Mesothelial cell of epicardium (in vitro differentiated cells): ENCODE data around the gene KRTAP9-6. TPM values are rescaled to one million over a fixed set of nuclear protein-coding genes. Genes with fewer than 3 reads are reported as not detected.

Source experiments
- DNase-seq, 2 experiments: peaks; one replicate each; pipeline ENCODE4 v3.0.0; 2021; ENCODE audit warnings: low spot score in 2 of 2; ENCODE audit not compliant: unreplicated experiment in 2 of 2
- H3K27ac Mint-ChIP-seq: 2 replicates; pipeline ENCODE4 v1.8.0; 2021; ENCODE audit warnings: mixed read lengths
- H3K27me3 Mint-ChIP-seq: 2 replicates; pipeline ENCODE4 v1.8.0; 2021; ENCODE audit warnings: low read depth, mixed read lengths
- H3K36me3 Mint-ChIP-seq: 2 replicates; pipeline ENCODE4 v1.8.0; 2021; ENCODE audit warnings: mixed read lengths
- H3K4me1 Mint-ChIP-seq: 2 replicates; pipeline ENCODE4 v1.8.0; 2021; ENCODE audit warnings: mixed read lengths
- H3K4me3 Mint-ChIP-seq: 2 replicates; pipeline ENCODE4 v1.8.0; 2021; ENCODE audit warnings: mild to moderate bottlenecking, moderate library complexity, mixed read lengths
- H3K9me3 Mint-ChIP-seq: 2 replicates; pipeline ENCODE4 v1.8.0; 2021; ENCODE audit warnings: mixed read lengths
- CTCF ChIP-seq: fragments of 200-600 bp; sonication (generic); IDR thresholded peaks from one replicate; pipeline ENCODE4 v1.5.0; 2021; ENCODE audit warnings: antibody characterized with exemption; ENCODE audit not compliant: unreplicated experiment
- total RNA-seq: library from RNA; stranded (reverse); gene quantifications from 3 replicates; pipeline ENCODE4 v1.2.1, GENCODE V29; 2021

KRTAP9-6 gene
- total RNA-seq, 1 donor from 2014 or later, result not detected

- Mint-ChIP-seq H3K27me3 (no peaks in the 10 kb centered on the region), H3K9me3 (peaks cover 7% of the 10 kb centered on the region), H3K36me3 (no peaks in the 10 kb centered on the region), H3K4me1 (peaks cover 26% of the 10 kb centered on the region), H3K27ac (peak overlapping the region; percentile 65), H3K4me3 (no peak overlapping the region)
- DNase-seq, result no peak
- no peak for TF ChIP-seq CTCF
These were observed 19.4 kb downstream of the KRTAP9-6 start for GRCh38 chr17:41284546-41284945.

- no peak overlapping the region for H3K4me3 Mint-ChIP-seq
- H3K9me3 Mint-ChIP-seq, result no peaks in the 10 kb centered on the region
- DNase-seq, result no peak
- H3K27ac Mint-ChIP-seq, result no peak overlapping the region
- H3K27me3 Mint-ChIP-seq, result no peaks in the 10 kb centered on the region
- H3K4me1 Mint-ChIP-seq, result peaks cover 39% of the 10 kb centered on the region
- no peak for TF ChIP-seq CTCF
- no peaks in the 10 kb centered on the region for H3K36me3 Mint-ChIP-seq
These were observed 21.9 kb downstream of the KRTAP9-6 start for GRCh38 chr17:41287050-41287449.

- no peak for DNase-seq
- no peak for TF ChIP-seq CTCF
- peaks cover 3% of the 10 kb centered on the region for H3K9me3 Mint-ChIP-seq
- no peak overlapping the region for H3K27ac Mint-ChIP-seq
- no peak overlapping the region for H3K4me3 Mint-ChIP-seq
- peaks cover 28% of the 10 kb centered on the region for H3K4me1 Mint-ChIP-seq
- H3K27me3 Mint-ChIP-seq, result no peaks in the 10 kb centered on the region
- H3K36me3 Mint-ChIP-seq, result no peaks in the 10 kb centered on the region
These were observed 28.8 kb downstream of the KRTAP9-6 start for GRCh38 chr17:41294016-41294415.

- DNase-seq, result no peak
- Mint-ChIP-seq H3K9me3 (peaks cover 15% of the 10 kb centered on the region), H3K36me3 (peaks cover 6% of the 10 kb centered on the region)
These were observed 31.7 kb downstream of the KRTAP9-6 start for GRCh38 chr17:41296846-41297245.

GRCh38 chr17:41298458-41299135, 33.4 kb downstream of the KRTAP9-6 start:
- Mint-ChIP-seq H3K4me3 (no peak overlapping the region), H3K27me3 (no peaks in the 10 kb centered on the region), H3K27ac (no peak overlapping the region), H3K4me1 (peaks cover 12% of the 10 kb centered on the region), H3K36me3 (peaks cover 6% of the 10 kb centered on the region), H3K9me3 (peaks cover 15% of the 10 kb centered on the region)
- DNase-seq, result no peak
- no peak for TF ChIP-seq CTCF

More at GRCh38 chr17:41296846-41297245, 31.7 kb downstream of the KRTAP9-6 start:
- peaks cover 17% of the 10 kb centered on the region for H3K4me1 Mint-ChIP-seq
- no peak overlapping the region for H3K27ac Mint-ChIP-seq
- H3K4me3 Mint-ChIP-seq, result no peak overlapping the region
- no peak for TF ChIP-seq CTCF
- no peaks in the 10 kb centered on the region for H3K27me3 Mint-ChIP-seq
